Neural progenitor cell (in vitro differentiated cells): ENCODE data around the gene TMEM229A.

Experiments used
- CTCF ChIP-seq: fragments of 200-600 bp; sonication (generic); IDR thresholded peaks from 2 replicates; pipeline ENCODE4 v1.5.1; 2017; ENCODE audit warnings: antibody characterized with exemption, mild to moderate bottlenecking
- EZH2 ChIP-seq: fragments of 200-600 bp; sonication (generic); IDR thresholded peaks from 2 replicates; pipeline ENCODE4 v1.6.1; 2017; ENCODE audit warnings: antibody characterized with exemption, mild to moderate bottlenecking, moderate library complexity
- EZH2phosphoT487 ChIP-seq: fragments of 200-600 bp; sonication (generic); IDR thresholded peaks from 2 replicates; pipeline ENCODE4 v1.6.1; 2017; ENCODE audit warnings: antibody characterized with exemption

GRCh38 chr7:123999703-124000102 is 33.2 kb downstream of the TMEM229A start:
- TF ChIP-seq CTCF (no peak), EZH2phosphoT487 (no peak), EZH2 (no peak)
